Epithelial cell of esophagus (primary cell): ENCODE measurements around the gene PLIN3.
"Not testable (repeated sequence)": the region's sequence is repeated elsewhere in the genome, so short reads cannot be mapped to it uniquely, and the experiment has no call there.

Experiments used
- DNase-seq: peaks from one replicate; pipeline ENCODE4 v3.0.0; 2010; ENCODE audit warnings: low read depth
- H3K4me3 ChIP-seq: 2 replicates; pipeline ENCODE4 v1.5.1; 2011; ENCODE audit warnings: mild to moderate bottlenecking, low read length, control low read depth
- CTCF ChIP-seq: IDR thresholded peaks from 2 replicates; pipeline ENCODE4 v1.5.1; 2011; ENCODE audit warnings: low read depth, mild to moderate bottlenecking, low read length, control low read depth, inconsistent platforms; ENCODE audit not compliant: insufficient read depth; ENCODE audit errors: missing control alignments

Gene PLIN3

DNA sequence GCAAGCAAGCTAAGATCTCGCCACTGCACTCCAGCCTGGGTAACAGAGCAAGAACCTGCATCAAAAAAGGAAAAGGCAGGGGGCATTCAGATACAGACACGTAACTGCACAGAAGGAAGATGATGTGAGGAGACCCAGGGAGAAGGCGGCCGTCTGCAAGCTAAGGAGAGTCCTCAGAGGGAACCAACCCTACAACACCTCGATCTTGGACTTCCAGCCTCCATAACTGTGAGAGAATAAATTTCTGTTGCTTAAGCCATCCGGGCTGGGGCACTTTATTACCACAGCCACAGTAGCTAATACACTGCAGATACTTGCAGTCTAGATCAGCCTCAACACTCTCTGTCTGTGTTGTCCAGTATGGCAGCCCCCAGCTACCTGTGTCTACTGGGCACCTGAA is 43.9 kb downstream of the PLIN3 start:
- no peak for TF ChIP-seq CTCF
- H3K4me3 ChIP-seq, result no peak overlapping the region
- DNase-seq, result no peak

GRCh38 chr19:4822354-4822753 is 45.1 kb downstream of the PLIN3 start:
- H3K4me3 ChIP-seq, DNase-seq: not testable (repeated sequence)

- no peak for DNase-seq
- TF ChIP-seq CTCF, result no peak
- H3K4me3 ChIP-seq, result no peak overlapping the region
These were observed 46.2 kb downstream of the PLIN3 start for GRCh38 chr19:4821265-4821664.

DNA sequence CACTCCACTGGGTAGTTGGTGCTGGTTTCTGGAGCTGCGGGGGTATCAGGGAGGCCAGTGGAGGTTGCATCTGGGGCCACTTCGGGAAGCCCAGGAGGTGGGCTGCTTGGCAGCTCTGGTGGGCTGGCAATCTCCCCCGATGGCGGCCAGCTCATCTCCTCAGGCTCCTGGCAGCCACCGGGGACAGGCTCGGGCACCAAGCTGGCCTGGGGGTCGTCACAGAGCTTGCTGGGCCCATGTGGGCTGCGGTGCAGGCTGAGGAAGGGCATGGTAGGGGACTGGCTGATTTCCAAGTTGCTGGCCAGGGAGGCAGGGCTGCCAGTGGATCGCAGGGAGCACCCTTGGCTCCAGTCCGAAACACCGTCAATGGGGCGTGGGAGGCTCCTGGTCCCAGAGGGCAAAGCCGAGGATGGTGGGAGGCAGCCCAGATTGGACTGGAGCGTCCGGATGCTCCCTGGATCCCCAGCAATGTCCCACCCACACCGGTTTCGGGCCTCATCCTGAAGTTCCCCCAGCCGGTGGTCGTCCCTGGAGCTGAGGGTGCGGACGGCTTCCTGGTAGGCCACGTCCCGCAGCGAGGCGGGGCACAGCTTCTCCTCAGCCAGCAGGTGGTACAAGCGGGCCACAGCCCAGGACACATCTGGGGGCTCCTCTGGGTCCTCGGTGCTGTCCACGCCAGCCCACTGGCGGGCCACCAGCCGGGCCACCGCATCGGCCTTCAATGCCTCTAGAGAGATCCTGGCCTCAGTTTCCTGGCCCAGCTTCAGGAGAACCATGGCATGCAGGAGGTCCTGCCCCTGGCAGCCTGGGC is 49.8 kb downstream of the PLIN3 start:
- no peak overlapping the region for H3K4me3 ChIP-seq
- no peak for TF ChIP-seq CTCF

GRCh38 chr19:4816950-4817278 is 50.6 kb downstream of the PLIN3 start:
- H3K4me3 ChIP-seq, result no peak overlapping the region
- no peak for DNase-seq
- TF ChIP-seq CTCF, result no peak

More for the DNA sequence above, 49.8 kb downstream of the PLIN3 start:
- no peak for DNase-seq

DNA sequence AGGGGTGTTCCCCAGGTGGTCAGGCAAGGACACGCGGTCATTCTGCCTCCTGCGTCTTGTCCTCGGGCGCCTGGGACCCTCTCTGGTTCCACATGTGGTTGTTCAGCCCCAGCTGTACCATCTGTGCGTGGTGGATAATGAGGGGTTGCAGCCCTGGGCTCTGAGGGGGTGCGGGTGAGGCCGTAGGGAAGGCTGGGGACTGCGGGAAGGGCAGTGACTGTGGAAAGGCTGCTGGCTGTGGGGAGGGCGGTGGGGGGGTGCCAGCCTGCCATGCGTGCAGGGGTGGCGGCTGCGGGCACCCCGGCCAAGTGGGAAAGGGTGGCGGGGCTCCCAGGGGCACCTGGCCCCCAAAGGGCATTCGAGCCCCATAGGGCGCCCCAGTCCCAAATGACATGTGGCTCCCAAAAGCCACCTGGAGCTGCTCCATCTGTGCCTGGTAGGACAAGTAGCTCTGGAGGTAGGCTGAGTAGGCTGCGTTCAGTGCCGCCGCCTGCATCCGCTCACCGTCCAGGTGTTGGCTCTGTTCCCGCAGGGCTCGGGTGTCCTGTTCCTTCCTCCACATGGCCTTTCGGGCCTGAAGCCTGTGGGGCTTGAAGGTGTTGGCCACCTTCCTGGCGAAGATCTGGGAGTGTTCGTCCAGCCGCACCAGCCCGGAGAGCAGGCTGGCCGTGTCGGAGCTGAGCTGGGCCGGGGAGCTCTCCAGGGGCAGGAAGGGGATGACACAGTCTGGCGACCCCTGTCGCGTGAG is 51.1 kb downstream of the PLIN3 start:
- no peak overlapping the region for H3K4me3 ChIP-seq
- no peak for DNase-seq
- TF ChIP-seq CTCF, result no peak

GRCh38 chr19:4815426-4816201 is 51.9 kb downstream of the PLIN3 start:
- DNase-seq, result peak; percentile 90
- no peak for TF ChIP-seq CTCF
- no peak overlapping the region for H3K4me3 ChIP-seq
